Choroid plexus epithelial cell (primary cell): ENCODE data around the gene CRIM1.

ENCODE experiments used
- DNase-seq: peaks from one replicate; pipeline ENCODE4 v3.0.0-alpha.2; 2010; ENCODE audit warnings: low read depth
- H3K4me3 ChIP-seq: 2 replicates; pipeline ENCODE4 v1.5.1; 2011; ENCODE audit warnings: low read depth, mild to moderate bottlenecking, control low read depth, low read length, moderate library complexity
- TF ChIP-seq, protein P1 (sequence below): conservative IDR thresholded peaks from 2 replicates; pipeline ENCODE4 v1.5.1; 2011; ENCODE audit warnings: low read depth, mild to moderate bottlenecking, control low read depth, inconsistent platforms, low read length, moderate library complexity

The CRIM1 gene

DNA sequence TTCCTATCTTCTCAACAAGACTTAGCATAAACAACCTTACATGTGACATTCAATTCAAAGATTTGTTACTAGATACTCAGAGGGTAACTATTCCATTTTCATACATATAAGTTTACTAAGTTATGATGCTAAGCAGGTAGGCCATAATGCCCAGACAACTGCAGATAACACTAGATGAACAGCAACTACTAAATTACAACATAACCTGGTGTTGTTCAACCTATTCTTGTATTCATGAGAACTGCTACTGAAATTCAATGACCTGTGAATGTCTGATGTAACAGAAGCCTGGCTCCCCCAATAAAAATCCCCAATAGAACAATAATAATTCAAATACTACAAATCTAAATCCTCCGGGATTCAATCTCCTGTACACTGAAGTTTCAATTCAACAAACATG is 217.6 kb downstream of the CRIM1 start:
- H3K4me3 ChIP-seq = no peak overlapping the region
- DNase-seq = no peak
- TF ChIP-seq, protein P1, sequence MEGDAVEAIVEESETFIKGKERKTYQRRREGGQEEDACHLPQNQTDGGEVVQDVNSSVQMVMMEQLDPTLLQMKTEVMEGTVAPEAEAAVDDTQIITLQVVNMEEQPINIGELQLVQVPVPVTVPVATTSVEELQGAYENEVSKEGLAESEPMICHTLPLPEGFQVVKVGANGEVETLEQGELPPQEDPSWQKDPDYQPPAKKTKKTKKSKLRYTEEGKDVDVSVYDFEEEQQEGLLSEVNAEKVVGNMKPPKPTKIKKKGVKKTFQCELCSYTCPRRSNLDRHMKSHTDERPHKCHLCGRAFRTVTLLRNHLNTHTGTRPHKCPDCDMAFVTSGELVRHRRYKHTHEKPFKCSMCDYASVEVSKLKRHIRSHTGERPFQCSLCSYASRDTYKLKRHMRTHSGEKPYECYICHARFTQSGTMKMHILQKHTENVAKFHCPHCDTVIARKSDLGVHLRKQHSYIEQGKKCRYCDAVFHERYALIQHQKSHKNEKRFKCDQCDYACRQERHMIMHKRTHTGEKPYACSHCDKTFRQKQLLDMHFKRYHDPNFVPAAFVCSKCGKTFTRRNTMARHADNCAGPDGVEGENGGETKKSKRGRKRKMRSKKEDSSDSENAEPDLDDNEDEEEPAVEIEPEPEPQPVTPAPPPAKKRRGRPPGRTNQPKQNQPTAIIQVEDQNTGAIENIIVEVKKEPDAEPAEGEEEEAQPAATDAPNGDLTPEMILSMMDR = no peak

DNA sequence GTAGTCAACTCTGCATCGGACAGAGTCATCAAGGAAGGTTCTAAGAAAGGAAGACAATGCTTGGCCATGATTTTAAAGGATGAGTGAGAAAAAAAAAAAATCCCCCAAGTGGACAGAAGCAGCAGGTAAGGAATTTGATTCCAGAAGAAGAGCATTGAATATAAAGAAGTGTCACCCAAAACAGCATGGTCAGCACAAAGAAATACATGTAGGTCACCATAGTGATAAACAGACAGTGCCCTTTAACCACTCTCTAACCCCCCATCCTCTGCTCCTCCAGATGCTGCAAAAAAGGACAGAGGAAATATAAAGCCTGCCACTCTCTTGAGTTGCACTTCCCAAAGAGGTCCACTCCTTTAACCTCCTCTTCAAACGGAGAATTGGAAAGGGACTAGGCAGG is 219.0 kb downstream of the CRIM1 start:
- TF ChIP-seq, protein P1 = no peak
- DNase-seq = no peak
- H3K4me3 ChIP-seq = no peak overlapping the region

DNA sequence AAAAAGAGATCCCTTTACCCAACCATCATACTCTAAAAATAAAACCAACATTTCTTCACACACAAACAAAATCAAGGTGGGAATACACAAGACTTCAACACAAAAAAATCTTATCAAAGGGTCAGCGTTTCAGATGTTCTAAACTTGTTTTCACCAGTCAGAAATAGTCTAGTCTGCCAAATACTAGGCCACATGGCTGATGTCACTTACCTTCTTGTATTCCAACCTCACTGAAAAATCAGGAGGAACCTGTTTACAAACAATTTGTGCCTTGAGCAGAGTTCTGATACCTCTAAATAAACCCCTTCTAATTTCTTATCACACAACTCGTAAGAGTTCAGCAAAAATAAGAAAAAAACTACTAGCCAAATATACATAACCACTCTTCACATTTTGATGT is 222.3 kb downstream of the CRIM1 start:
- DNase-seq = no peak
- H3K4me3 ChIP-seq = no peak overlapping the region
- TF ChIP-seq, protein P1 = no peak

DNA sequence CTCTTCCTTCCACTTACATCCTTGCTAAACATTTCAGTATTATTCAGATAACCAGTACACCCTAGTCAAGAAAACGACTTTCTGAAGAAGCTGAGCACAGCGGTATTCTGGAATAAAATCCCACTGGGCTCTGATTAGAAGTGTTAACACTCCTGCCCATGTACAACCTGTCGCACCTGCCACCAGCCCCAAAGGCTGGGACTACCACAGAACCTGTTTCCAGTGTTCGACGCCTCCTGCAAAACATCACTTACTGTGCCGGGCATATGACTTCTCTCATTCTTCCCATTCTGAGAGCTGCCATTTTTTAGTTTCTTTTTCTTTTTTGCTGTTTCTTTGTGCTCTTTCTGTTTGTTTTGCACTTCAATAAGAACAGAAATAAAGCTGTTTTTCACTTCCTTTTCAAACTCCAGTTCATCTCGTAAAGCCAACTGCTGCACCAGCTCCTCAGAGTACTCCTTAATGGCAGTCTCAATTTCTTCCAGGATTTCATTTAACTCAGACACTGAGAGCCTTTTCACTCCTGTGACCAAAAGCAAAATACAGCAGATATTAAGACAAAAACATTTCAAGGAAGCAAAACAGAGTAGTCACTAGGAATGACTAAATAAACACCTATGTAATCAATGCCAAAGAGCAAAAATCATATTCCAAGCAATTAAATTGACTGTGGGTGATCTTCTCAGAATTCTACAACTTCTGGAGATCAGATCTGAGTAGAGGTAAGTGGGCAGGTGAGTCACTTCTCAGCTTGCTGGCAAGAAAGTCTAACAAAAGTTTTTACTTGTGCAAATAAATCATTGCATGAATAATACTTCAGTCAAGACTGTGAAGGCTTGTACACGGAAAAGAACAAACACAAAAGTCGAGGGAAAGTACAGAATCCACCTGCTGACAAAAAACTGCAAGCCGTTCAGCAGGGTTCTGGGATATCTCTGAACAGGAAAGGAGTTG is 223.0 kb downstream of the CRIM1 start:
- TF ChIP-seq, protein P1 = no peak
- no peak for DNase-seq
- H3K4me3 ChIP-seq = no peak overlapping the region

DNA sequence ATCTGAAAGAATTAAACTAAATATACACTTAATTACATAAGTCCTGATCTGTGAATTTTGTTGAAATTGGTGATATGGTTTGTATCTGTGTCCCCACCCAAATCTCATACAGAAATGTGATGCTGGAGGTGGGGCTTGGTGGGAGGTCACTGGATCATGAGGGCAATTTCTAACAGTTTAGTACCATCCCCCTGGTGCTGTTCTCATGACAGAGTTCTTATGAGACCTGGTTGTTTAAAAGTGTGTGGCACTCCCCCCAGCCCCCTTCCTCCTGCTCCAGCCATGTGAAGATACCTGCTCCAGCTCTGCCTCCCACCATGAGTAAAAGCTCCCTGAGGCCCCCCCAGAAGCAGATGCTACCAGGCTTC is 223.7 kb downstream of the CRIM1 start:
- TF ChIP-seq, protein P1 = no peak
- no peak overlapping the region for H3K4me3 ChIP-seq
- DNase-seq = no peak

DNA sequence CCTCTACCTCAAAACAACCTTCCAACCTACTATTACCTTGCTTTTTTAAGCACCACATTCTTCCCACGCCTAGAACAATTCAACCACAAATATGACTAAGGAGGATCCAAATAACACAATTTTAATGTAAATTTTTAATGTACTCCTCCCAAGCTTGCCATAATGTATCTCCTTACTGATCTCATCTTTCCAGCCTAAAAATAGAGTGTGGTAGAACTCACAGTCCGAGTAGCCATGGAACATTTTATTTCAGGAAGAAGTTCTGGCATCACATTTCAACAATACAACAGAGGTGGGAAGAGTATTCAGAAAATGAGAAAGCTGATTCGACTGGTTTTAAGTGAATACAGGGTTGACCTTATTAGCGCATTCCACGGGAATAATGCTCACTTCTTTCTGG is 227.0 kb downstream of the CRIM1 start:
- TF ChIP-seq, protein P1 = no peak
- no peak for DNase-seq
- H3K4me3 ChIP-seq = no peak overlapping the region

DNA sequence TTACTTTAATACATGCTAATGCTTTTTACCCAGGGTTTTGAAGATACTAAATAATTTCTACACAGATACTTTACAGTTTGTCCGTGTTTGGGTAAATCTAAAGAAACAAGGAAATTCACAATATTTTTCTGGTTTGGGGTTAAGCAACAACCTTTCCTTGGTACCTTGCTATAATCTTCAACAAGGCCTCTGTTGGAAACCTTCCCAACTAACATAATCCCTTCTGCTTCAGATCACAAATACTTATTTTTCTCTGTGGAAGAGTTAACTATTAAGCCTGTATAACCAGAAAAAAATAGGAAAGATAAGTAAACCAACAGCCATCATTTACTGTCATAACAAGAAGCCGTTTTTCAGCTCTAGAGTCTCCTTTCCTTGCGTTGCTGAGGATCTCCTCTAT is 227.4 kb downstream of the CRIM1 start:
- H3K4me3 ChIP-seq = no peak overlapping the region
- TF ChIP-seq, protein P1 = no peak
- DNase-seq = no peak
